Bronchial epithelial cell (primary cell): ENCODE results near the gene NKX2-1. TPM values are rescaled to one million over a fixed set of nuclear protein-coding genes. Genes with fewer than 3 reads are reported as not detected.
"Not testable (repeated sequence)": the region's sequence is repeated elsewhere in the genome, so short reads cannot be mapped to it uniquely, and the experiment has no call there.

ENCODE experiments used
- DNase-seq: peaks from one replicate; pipeline ENCODE4 v3.0.0-alpha.2; 2010; ENCODE audit warnings: low read depth
- FAIRE-seq: peaks from 2 replicates; lab custom pipeline; 2011; peaks lifted over from hg19 to GRCh38; lab: Jason Lieb, UNC
- H3K27me3 ChIP-seq: 2 replicates; pipeline ENCODE4 v1.5.1; 2011; ENCODE audit warnings: low read length; ENCODE audit not compliant: control insufficient read depth, insufficient read depth
- H3K36me3 ChIP-seq: 2 replicates; pipeline ENCODE4 v1.5.1; 2011; ENCODE audit warnings: low read length; ENCODE audit not compliant: control insufficient read depth, insufficient read depth
- H3K4me3 ChIP-seq: 2 replicates; pipeline ENCODE4 v1.5.1; 2011; ENCODE audit warnings: mild to moderate bottlenecking, low read depth, low read length, control low read depth
- CTCF ChIP-seq: IDR thresholded peaks from 2 replicates; pipeline ENCODE4 v1.5.1; 2011; ENCODE audit warnings: mild to moderate bottlenecking, moderate library complexity, low read length, control low read depth, inconsistent platforms; ENCODE audit not compliant: insufficient read depth, severe bottlenecking
- total RNA-seq: library from RNA; depleted of rRNA; stranded (reverse); fragments of >200 nt; gene quantifications from 2 replicates; pipeline ENCODE4 v1.2.1, GENCODE V29; 2014

The NKX2-1 gene
- total RNA-seq, 1 donor from 2014 or later: 6.6 TPM

DNA sequence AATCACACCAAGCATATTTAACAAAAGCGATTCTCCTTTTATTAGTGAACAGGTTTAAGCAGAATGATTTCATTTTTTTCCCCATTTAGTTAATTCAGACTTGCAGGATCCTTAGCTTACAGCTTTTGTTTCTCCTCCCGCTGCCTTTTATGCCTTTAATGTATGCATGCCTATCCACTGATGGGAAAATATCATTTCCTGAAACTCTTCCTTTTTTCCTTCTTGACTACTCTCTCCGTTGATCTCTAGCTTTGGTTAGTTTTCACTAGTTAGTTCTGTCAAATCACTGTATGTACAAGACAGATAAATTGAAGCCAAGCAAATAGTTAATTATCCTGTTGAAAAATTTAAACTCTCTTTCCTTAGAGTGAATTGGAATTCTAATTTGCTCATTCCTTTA is 26.3 kb downstream of the NKX2-1 start:
- Histone ChIP-seq H3K27me3 (no peaks in the 10 kb centered on the region), H3K4me3 (no peak overlapping the region), H3K36me3 (no peaks in the 10 kb centered on the region)
- no peak for FAIRE-seq
- DNase-seq: peak; percentile 49
- TF ChIP-seq CTCF: no peak

DNA sequence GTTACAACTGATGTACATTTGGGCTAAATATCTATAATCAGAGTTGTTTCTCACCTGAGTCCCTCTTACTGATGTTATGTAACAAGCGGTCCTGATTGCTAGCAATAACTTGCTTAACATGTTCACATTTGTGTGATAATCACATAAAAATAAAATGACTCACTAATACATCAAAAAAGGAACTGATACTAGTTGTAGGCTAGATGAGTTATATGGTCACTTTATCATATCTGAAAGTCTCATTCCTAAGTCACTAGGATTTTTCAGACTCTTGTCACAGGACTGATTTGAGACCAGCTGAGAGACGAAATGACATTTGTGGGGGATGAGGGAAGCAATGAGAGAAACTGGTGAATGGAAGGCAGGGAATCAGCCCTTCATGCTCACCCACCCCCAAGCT is 34.3 kb downstream of the NKX2-1 start:
- Histone ChIP-seq H3K27me3 (no peaks in the 10 kb centered on the region), H3K4me3 (no peak overlapping the region), H3K36me3 (no peaks in the 10 kb centered on the region)
- no peak for TF ChIP-seq CTCF
- FAIRE-seq (no peak), DNase-seq (no peak)

DNA sequence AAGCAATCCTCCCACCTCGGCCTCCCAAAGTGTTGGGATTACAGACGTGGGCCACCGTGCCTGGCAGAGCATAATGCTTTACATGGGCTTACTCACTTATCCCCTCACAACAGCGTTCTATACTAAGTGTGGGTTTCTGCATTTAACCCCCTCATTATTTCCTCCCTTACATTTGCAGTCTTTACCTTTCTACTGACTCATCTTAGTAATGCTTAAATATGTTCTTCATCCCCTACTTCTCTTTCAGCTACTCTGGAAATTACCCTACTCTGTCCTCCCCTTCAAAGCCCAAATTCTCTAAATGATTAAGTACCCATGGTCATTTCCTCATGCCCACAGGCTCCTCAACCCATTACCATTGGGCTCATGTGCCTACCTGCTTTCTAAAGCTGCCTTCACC is 40.7 kb downstream of the NKX2-1 start:
- Histone ChIP-seq H3K36me3 (no peaks in the 10 kb centered on the region), H3K27me3 (no peaks in the 10 kb centered on the region), H3K4me3 (no peak overlapping the region)
- DNase-seq (no peak), FAIRE-seq (no peak)
- no peak for TF ChIP-seq CTCF

GRCh38 chr14:36478782-36479181 is 41.2 kb downstream of the NKX2-1 start:
- H3K4me3 ChIP-seq: no peak overlapping the region
- no peak for TF ChIP-seq CTCF
- H3K27me3 ChIP-seq: no peaks in the 10 kb centered on the region
- peak; percentile 47 for FAIRE-seq
- DNase-seq: peak; percentile 95
- no peaks in the 10 kb centered on the region for H3K36me3 ChIP-seq

DNA sequence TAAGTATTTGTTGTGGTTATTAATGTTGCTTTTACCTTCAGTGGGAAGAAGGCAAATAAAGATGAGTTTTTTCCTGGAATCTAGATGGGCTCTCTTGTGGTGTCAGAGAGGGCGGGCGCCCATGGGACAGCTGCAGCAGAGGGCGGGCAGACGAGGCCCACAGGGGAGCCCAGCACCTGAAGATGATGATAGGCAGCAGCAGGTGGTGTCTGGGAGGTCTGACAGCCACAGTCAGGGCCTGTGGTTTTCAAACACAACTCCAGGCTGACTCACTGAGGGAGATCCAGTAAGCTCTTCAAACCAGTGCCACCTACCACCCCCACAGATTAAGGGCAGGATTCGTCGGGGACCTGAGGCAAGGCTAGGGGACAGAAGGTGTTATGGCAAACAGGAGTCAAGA is 42.8 kb downstream of the NKX2-1 start:
- no peaks in the 10 kb centered on the region for H3K36me3 ChIP-seq
- H3K4me3 ChIP-seq: no peak overlapping the region
- DNase-seq: peak; percentile 47
- no peak for FAIRE-seq
- TF ChIP-seq CTCF: no peak
- no peaks in the 10 kb centered on the region for H3K27me3 ChIP-seq

DNA sequence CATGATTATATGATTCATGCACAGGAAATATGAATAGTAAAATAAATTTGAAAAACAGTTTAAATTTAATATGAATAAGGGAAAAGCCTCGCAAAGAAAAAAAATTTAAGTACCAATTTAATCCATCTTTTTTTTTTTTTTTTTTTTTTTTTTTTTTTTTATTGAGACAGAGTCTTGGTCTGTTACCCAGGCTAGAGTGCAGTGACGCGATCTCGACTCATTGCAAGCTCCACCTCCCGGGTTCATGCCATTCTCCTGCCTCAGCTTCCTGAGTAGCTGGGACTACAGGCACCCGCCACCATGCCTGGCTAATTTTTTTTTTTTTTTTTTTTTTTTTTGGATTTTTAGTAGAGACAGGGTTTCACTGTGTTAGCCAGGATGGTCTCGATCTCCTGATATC is 44.0 kb downstream of the NKX2-1 start:
- not testable (repeated sequence) for FAIRE-seq, DNase-seq

More for the DNA sequence above, 44.0 kb downstream of the NKX2-1 start:
- not testable (repeated sequence) for H3K36me3 ChIP-seq, H3K4me3 ChIP-seq, H3K27me3 ChIP-seq
